Gastroesophageal sphincter (tissue), 3 donors: ENCODE measurements around the gene NAA80.

Experiments used
- POLR2A ChIP-seq, 2 donors: fragments of 450-650 bp; IDR thresholded peaks; one replicate each; pipeline ENCODE4 v1.6.1; 2017; ENCODE audit warnings: antibody characterized with exemption in 2 of 2, mild to moderate bottlenecking in 2 of 2, moderate library complexity in 1 of 2
- POLR2AphosphoS5 ChIP-seq: sonication (generic); formaldehyde crosslinking; IDR thresholded peaks from one replicate; pipeline ENCODE4 v1.6.1; 2017; ENCODE audit warnings: antibody characterized with exemption
- TF ChIP-seq, protein P1 (sequence below), 4 experiments: fragments of 200-600 bp in 2 of 4; fragments of 450-650 bp in 2 of 4; sonication (generic) in 1 of 4; IDR thresholded peaks; one replicate each; pipeline ENCODE4 v1.5.1; 2017 to 2019; ENCODE audit warnings: antibody characterized with exemption in 4 of 4, mild to moderate bottlenecking in 2 of 4, moderate library complexity in 2 of 4

GRCh38 chr3:50333744-50334328, 34.6 kb upstream of the NAA80 start:
- TF ChIP-seq, protein P1, sequence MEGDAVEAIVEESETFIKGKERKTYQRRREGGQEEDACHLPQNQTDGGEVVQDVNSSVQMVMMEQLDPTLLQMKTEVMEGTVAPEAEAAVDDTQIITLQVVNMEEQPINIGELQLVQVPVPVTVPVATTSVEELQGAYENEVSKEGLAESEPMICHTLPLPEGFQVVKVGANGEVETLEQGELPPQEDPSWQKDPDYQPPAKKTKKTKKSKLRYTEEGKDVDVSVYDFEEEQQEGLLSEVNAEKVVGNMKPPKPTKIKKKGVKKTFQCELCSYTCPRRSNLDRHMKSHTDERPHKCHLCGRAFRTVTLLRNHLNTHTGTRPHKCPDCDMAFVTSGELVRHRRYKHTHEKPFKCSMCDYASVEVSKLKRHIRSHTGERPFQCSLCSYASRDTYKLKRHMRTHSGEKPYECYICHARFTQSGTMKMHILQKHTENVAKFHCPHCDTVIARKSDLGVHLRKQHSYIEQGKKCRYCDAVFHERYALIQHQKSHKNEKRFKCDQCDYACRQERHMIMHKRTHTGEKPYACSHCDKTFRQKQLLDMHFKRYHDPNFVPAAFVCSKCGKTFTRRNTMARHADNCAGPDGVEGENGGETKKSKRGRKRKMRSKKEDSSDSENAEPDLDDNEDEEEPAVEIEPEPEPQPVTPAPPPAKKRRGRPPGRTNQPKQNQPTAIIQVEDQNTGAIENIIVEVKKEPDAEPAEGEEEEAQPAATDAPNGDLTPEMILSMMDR (IDR thresholded peaks at IDR 0.05), result no peak
- TF ChIP-seq POLR2A (IDR thresholded peaks at IDR 0.05) (no peak), POLR2AphosphoS5 (no peak)
